Stomach (tissue), 4 donors: ENCODE results near the gene LBR.

ENCODE experiments used
- CTCF ChIP-seq, 7 experiments: fragments of 450-650 bp in 4 of 7; fragments of 200-600 bp in 3 of 7; sonication (generic) in 3 of 7; IDR thresholded peaks; one replicate each; pipeline ENCODE4 v1.5.1; 2016 to 2019; ENCODE audit warnings: antibody characterized with exemption in 7 of 7, control low read depth in 2 of 7, mild to moderate bottlenecking in 1 of 7
- EP300 ChIP-seq: sonication (generic); formaldehyde crosslinking; IDR thresholded peaks from one replicate; pipeline ENCODE4 v1.6.1; 2017; ENCODE audit warnings: antibody characterized with exemption
- POLR2A ChIP-seq, 4 donors: fragments of 450-650 bp; IDR thresholded peaks; one replicate each; pipeline ENCODE4 v1.6.1; 2016; ENCODE audit warnings: antibody characterized with exemption in 4 of 4, control low read depth in 2 of 4, mild to moderate bottlenecking in 1 of 4, moderate library complexity in 1 of 4
- POLR2AphosphoS5 ChIP-seq, 3 donors: sonication (generic); formaldehyde crosslinking; IDR thresholded peaks; one replicate each; pipeline ENCODE4 v1.6.1; 2016; ENCODE audit warnings: antibody characterized with exemption in 3 of 3

- TF ChIP-seq POLR2A (IDR thresholded peaks at IDR 0.05), result no peak
- no peak for TF ChIP-seq CTCF (IDR thresholded peaks at IDR 0.05)
- peak in 1 of 3 donors; percentile 78 for TF ChIP-seq POLR2AphosphoS5 (IDR thresholded peaks at IDR 0.05)
- TF ChIP-seq EP300, result peak; percentile 88
These were observed 19.8 kb upstream of the LBR start for GRCh38 chr1:225447650-225448089.
